Right lobe of liver (tissue), 4 donors: ENCODE results near the gene EXT2.

Experiments used
- CTCF ChIP-seq, 4 donors: fragments of 200-600 bp in 3 of 4; fragments of 450-650 bp in 1 of 4; IDR thresholded peaks; one replicate each; pipeline versions ENCODE4 v1.5.1 to v1.8.0; 2016 to 2022; ENCODE audit warnings: antibody characterized with exemption in 4 of 4, mild to moderate bottlenecking in 2 of 4
- POLR2A ChIP-seq: fragments of 450-650 bp; IDR thresholded peaks from one replicate; pipeline ENCODE4 v1.6.1; 2017; ENCODE audit warnings: antibody characterized with exemption, mild to moderate bottlenecking
- donor health status: DM: no; HTN: no; CAD: no.
- donor health status: DM: no; HTN: no; CAD: no.
- donor health status: DM: no; HTN: yes; CAD: no.

GRCh38 chr11:44236296-44236695 lies 140.8 kb downstream of the EXT2 start:
- TF ChIP-seq POLR2A: no peak
- TF ChIP-seq CTCF (IDR thresholded peaks at IDR 0.05): no peak
